HL-60 (cell line): ENCODE data around the gene FAM83D.

Experiments used
- DNase-seq, 2 experiments: peaks; one replicate each; pipeline ENCODE4 v3.0.0-alpha.2; 2010 to 2020; ENCODE audit warnings: low read depth in 1 of 2, low spot score in 1 of 2
- H3K27ac ChIP-seq: fragments of 250-450 bp; sonication (Bioruptor Pico); replicated peaks from 2 replicates; pipeline ENCODE4 v1.5.1; 2020; ENCODE audit warnings: mild to moderate bottlenecking, moderate library complexity
- H3K27me3 ChIP-seq: fragments of 250-450 bp; sonication (Bioruptor Pico); 2 replicates; pipeline ENCODE4 v1.5.1; 2021; ENCODE audit warnings: mild to moderate bottlenecking, moderate library complexity; ENCODE audit not compliant: insufficient read depth, poor library complexity, severe bottlenecking
- H3K4me3 ChIP-seq: replicated peaks from 2 replicates; pipeline ENCODE4 v1.5.1; 2011; ENCODE audit warnings: mild to moderate bottlenecking, control low read depth, low read length; ENCODE audit not compliant: insufficient read depth
- CTCF ChIP-seq: IDR thresholded peaks from one replicate; pipeline ENCODE4 v1.5.1; 2011; ENCODE audit warnings: low read length, control low read depth, inconsistent platforms; ENCODE audit not compliant: insufficient read depth
- GABPA ChIP-seq: IDR thresholded peaks from 2 replicates; pipeline ENCODE4 v1.6.1; 2012; ENCODE audit warnings: low read depth
- POLR2AphosphoS5 ChIP-seq: IDR thresholded peaks from 2 replicates; pipeline ENCODE4 v1.6.1; 2012; ENCODE audit warnings: low read depth
- REST ChIP-seq: IDR thresholded peaks from 2 replicates; pipeline ENCODE4 v1.6.1; 2012; ENCODE audit warnings: low read depth; ENCODE audit not compliant: insufficient replicate concordance
- SPI1 ChIP-seq: IDR thresholded peaks from 2 replicates; pipeline ENCODE4 v1.6.1; 2012; ENCODE audit warnings: low read depth, mild to moderate bottlenecking, borderline replicate concordance

The FAM83D gene

GRCh38 chr20:38946836-38947235 lies 20.6 kb downstream of the FAM83D start:
- TF ChIP-seq REST (no peak), CTCF (no peak), SPI1 (no peak), GABPA (no peak), POLR2AphosphoS5 (no peak)
- no peak for DNase-seq
- Histone ChIP-seq H3K27ac (no peak overlapping the region), H3K4me3 (no peak overlapping the region), H3K27me3 (no peaks in the 10 kb centered on the region)

DNA sequence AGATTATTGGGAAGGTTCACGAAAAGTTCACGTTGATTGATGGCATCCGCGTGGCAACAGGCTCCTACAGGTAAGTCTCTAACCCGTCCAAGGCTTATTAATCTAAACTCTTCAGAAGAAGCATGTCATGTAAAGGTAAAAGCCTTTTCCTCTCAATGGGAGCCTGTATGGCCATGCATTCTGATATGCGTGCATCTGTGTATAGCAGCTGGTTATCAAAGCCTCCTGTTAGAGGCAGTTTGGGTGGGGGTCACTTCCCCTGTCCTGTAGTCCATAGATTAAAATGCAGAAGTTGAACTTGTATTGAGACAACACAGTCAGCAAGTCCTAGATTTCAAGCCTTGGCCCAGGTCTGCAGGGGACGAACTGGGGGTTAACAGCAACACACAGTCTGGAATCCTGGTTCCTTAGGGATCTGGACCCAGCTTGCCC lies 21.7 kb downstream of the FAM83D start:
- DNase-seq, result no peak
- Histone ChIP-seq H3K27me3 (no peaks in the 10 kb centered on the region), H3K4me3 (no peak overlapping the region), H3K27ac (no peak overlapping the region)
- TF ChIP-seq SPI1 (no peak), CTCF (no peak), REST (no peak), GABPA (no peak), POLR2AphosphoS5 (no peak)

GRCh38 chr20:38950254-38950653 lies 24.0 kb downstream of the FAM83D start:
- TF ChIP-seq CTCF (no peak), REST (no peak), SPI1 (no peak), GABPA (no peak), POLR2AphosphoS5 (no peak)
- Histone ChIP-seq H3K4me3 (no peak overlapping the region), H3K27me3 (no peaks in the 10 kb centered on the region), H3K27ac (no peak overlapping the region)
- no peak for DNase-seq
